ENCODE data around the gene CD160. TPM values are rescaled to one million over a fixed set of nuclear protein-coding genes. Genes with fewer than 3 reads are reported as not detected.

CD160 gene
- polyA plus RNA-seq, 3 donors = 0.01 to 1.4 (median 0.16) TPM

GRCh38 chr1:145736191-145736590 is 16.9 kb downstream of the CD160 start:
- H3K27me3 Mint-ChIP-seq (ENCODE audit: low read depth in 3 of 3) = no peaks in the 10 kb centered on the region
- intact Hi-C loops (cut with micrococcal nuclease) = no loop called here

GRCh38 chr1:145740269-145740668 is 21.0 kb downstream of the CD160 start:
- H3K36me3 ChIP-seq (replicated peaks in 1 of 2; ENCODE audit: control insufficient read depth in 1 of 2, insufficient read depth in 2 of 2, low read length in 2 of 2) = peaks cover 36 to 43% of the 10 kb centered on the region in 2 donors

More at GRCh38 chr1:145736191-145736590, 16.9 kb downstream of the CD160 start:
- Histone ChIP-seq H3K4me1 (ENCODE audit: control insufficient read depth in 1 of 2, insufficient read depth in 2 of 2, low read length in 2 of 2) (no peaks in the 10 kb centered on the region), H3K79me2 (ENCODE audit: insufficient read depth, low read length) (no peaks in the 10 kb centered on the region), H2AFZ (ENCODE audit: insufficient read depth, low read depth, low read length, poor library complexity, severe bottlenecking) (no peak overlapping the region), H3K9ac (ENCODE audit: insufficient read depth, low read length, poor library complexity, severe bottlenecking) (no peak overlapping the region), H3K36me3 (replicated peaks in 1 of 2; ENCODE audit: control insufficient read depth in 1 of 2, insufficient read depth in 2 of 2, low read length in 2 of 2) (peaks cover 2 to 5% of the 10 kb centered on the region in 2 donors), H3K4me3 (replicated peaks in 1 of 3; ENCODE audit: low read depth in 2 of 3, low read length in 3 of 3) (no peak overlapping the region), H3K27me3 (ENCODE audit: control insufficient read depth in 2 of 2, insufficient read depth in 2 of 2, low read length in 2 of 2) (no peaks in the 10 kb centered on the region), H3K4me2 (replicated peaks; ENCODE audit: extremely low read depth, low read length, poor library complexity, severe bottlenecking) (no peak overlapping the region), H3K9me3 (replicated peaks in 1 of 2; ENCODE audit: control insufficient read depth in 1 of 2, insufficient read depth in 1 of 2, low read length in 2 of 2) (no peaks in the 10 kb centered on the region), H3K27ac (ENCODE audit: low read depth in 1 of 2, low read length in 2 of 2) (no peak overlapping the region), H4K20me1 (ENCODE audit: insufficient read depth, low read length) (no peaks in the 10 kb centered on the region)
- Mint-ChIP-seq H3K9me3 (no peaks in the 10 kb centered on the region), H3K36me3 (peaks cover 6 to 14% of the 10 kb centered on the region in 2 donors), H3K27ac (no peak overlapping the region), H3K4me3 (no peak overlapping the region), H3K4me1 (no peaks in the 10 kb centered on the region)
- no peak for TF ChIP-seq CTCF (IDR thresholded peaks at IDR 0.05)
- WGBS (ENCODE audit: insufficient coverage) = no CpG with 5 or more reads among the region's 1 CpG
- DNase-seq = no peak

More at GRCh38 chr1:145740269-145740668, 21.0 kb downstream of the CD160 start:
- WGBS (ENCODE audit: insufficient coverage) = 100% methylated on average over 1 of the region's 4 CpGs
- no peak overlapping the region for H3K27ac ChIP-seq (ENCODE audit: low read depth in 1 of 2, low read length in 2 of 2)
- intact Hi-C loops (cut with micrococcal nuclease) = no loop called here
- no peaks in the 10 kb centered on the region for H4K20me1 ChIP-seq (ENCODE audit: insufficient read depth, low read length)
- H3K9ac ChIP-seq (ENCODE audit: insufficient read depth, low read length, poor library complexity, severe bottlenecking) = no peak overlapping the region
- no peaks in the 10 kb centered on the region for H3K27me3 ChIP-seq (ENCODE audit: control insufficient read depth in 2 of 2, insufficient read depth in 2 of 2, low read length in 2 of 2)
- H2AFZ ChIP-seq (ENCODE audit: insufficient read depth, low read depth, low read length, poor library complexity, severe bottlenecking) = no peak overlapping the region
- TF ChIP-seq CTCF (IDR thresholded peaks at IDR 0.05) = no peak
- Mint-ChIP-seq H3K4me3 (no peak overlapping the region), H3K27ac (no peak overlapping the region), H3K4me1 (no peaks in the 10 kb centered on the region), H3K27me3 (ENCODE audit: low read depth in 3 of 3) (peaks cover 0 to 2% (median 0%) of the 10 kb centered on the region in 3 donors), H3K9me3 (peaks cover 0 to 1% (median 0%) of the 10 kb centered on the region in 7 donors), H3K36me3 (peaks cover 36 to 45% of the 10 kb centered on the region in 2 donors)
- DNase-seq = no peak
- no peaks in the 10 kb centered on the region for H3K4me1 ChIP-seq (ENCODE audit: control insufficient read depth in 1 of 2, insufficient read depth in 2 of 2, low read length in 2 of 2)
- H3K9me3 ChIP-seq (replicated peaks in 1 of 2; ENCODE audit: control insufficient read depth in 1 of 2, insufficient read depth in 1 of 2, low read length in 2 of 2) = no peaks in the 10 kb centered on the region
- H3K79me2 ChIP-seq (ENCODE audit: insufficient read depth, low read length) = no peaks in the 10 kb centered on the region
- no peak overlapping the region for H3K4me3 ChIP-seq (replicated peaks in 1 of 3; ENCODE audit: low read depth in 2 of 3, low read length in 3 of 3)
- H3K4me2 ChIP-seq (replicated peaks; ENCODE audit: extremely low read depth, low read length, poor library complexity, severe bottlenecking) = no peak overlapping the region
